Subcutaneous adipose tissue (tissue), 4 donors: ENCODE data around the gene PTH1R. TPM values are rescaled to one million over a fixed set of nuclear protein-coding genes. Genes with fewer than 3 reads are reported as not detected.

Experiments
- CTCF ChIP-seq: fragments of 450-650 bp; IDR thresholded peaks from one replicate; pipeline ENCODE4 v1.5.1; 2016; ENCODE audit warnings: low read depth, mild to moderate bottlenecking, control low read depth, antibody characterized with exemption, moderate library complexity
- total RNA-seq, 4 donors: library from RNA; depleted of rRNA; stranded (reverse); fragments of >200 nt; gene quantifications; one replicate each; pipeline ENCODE4 v1.1.0, GENCODE V29; 2016

The PTH1R gene
- total RNA-seq, 4 donors from 2014 or later, result 14.8 to 67.8 (median 16.2) TPM

DNA sequence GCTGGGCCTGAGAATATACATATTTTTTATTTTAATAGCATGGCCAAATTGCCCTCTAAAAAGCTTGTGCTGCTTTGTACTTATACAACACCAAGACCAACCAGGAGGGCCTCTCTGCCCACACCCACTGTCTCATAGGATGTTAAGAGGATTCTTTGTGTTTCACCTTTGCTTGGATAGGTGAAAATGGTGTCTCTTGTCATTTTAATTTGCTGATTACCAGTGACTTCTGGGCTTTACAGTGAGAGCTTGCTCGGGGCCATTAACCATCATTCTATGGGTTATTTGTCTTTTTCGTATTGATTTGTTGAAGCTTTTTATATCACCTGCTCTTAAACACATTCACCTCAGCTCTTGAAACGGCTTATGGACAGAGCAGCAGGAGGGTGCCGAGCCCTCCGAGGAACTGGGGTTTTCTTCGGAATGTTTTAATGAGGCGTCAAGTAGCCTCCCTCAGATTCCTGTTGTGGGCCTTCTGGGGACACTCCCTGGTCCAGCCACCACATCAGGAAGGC lies 10.5 kb downstream of the PTH1R start:
- no peak for TF ChIP-seq CTCF

- no peak for TF ChIP-seq CTCF
These were observed 11.2 kb downstream of the PTH1R start for GRCh38 chr3:46888705-46889104.

GRCh38 chr3:46889381-46890110 lies 12.0 kb downstream of the PTH1R start:
- no peak for TF ChIP-seq CTCF

GRCh38 chr3:46890132-46890531 lies 12.6 kb downstream of the PTH1R start:
- TF ChIP-seq CTCF, result no peak

GRCh38 chr3:46891132-46891531 lies 13.6 kb downstream of the PTH1R start:
- no peak for TF ChIP-seq CTCF

DNA sequence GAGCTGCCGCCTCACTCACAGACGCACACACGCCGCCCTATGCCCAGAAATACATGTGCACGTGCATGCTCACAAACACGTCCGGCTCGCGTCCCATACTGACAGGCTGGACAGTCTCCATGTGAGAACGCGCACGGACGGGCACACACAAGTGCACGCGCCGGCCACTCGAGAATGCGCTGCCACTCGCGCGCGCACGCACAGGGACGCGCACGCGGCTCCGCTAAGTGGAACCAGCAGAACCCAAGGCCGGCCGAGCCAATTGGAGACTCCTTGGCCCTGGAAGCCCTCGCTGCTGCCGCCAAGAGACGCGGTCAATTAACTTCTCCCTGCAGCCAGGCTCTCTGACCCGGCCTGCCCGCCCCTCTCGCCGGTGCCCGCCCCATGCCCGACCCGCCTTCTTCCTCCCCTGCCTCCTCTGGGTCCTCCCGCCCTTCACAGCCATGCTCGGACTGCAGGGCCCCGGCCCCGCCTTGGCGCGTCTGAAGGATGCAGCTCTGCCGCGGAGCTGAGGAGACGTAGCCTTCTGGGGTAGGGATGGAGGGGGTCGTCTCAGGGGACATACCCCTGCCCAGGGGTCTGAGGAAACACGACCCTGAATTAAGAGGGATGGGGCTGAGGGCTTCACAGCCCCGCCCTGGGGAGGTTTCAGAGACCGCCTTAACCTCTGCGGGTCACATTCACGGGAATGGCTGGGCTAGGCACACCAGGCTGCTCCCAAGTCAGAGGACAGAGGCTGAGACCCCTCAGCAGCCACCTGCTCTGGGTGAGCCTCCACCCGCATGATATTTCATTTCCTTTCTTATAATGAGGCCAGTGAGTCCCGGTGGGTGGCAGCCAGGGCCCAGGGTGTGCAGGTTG lies 15.0 kb downstream of the PTH1R start:
- TF ChIP-seq CTCF, result no peak

GRCh38 chr3:46893146-46893748 lies 15.7 kb downstream of the PTH1R start:
- no peak for TF ChIP-seq CTCF
